SW480 (cell line): ENCODE results near the gene UGT1A10.

Source experiments
- DNase-seq: peaks from one replicate; pipeline ENCODE4 v3.0.0-alpha.2; 2016; ENCODE audit warnings: low spot score

The UGT1A10 gene

DNA sequence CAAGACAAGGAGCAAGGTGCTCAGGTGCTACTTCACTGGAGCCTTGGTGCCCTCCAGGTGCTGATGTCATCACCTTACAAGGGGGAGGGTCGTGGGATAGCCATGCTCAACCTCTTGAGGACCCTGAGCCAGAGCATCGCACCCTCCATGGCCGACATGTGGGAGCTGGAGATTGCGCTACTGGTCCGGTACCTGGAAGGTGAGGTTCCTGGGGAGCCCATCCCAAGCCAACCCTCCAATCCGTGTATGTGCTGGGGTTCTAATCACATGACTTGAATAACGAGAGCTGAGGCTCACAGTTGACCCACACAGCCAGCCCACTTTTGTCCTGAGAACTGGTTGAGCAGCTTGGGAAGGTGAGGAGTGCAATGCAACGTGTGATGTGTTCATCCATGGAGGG is 167.7 kb downstream of the UGT1A10 start:
- DNase-seq, result no peak

GRCh38 chr2:233807215-233807865 is 171.1 kb downstream of the UGT1A10 start:
- DNase-seq, result no peak

- no peak for DNase-seq
Measured at GRCh38 chr2:233807966-233808935, 172.0 kb downstream of the UGT1A10 start.

GRCh38 chr2:233810385-233810784 is 174.1 kb downstream of the UGT1A10 start:
- no peak for DNase-seq

- no peak for DNase-seq
Measured at GRCh38 chr2:233811087-233811486, 174.8 kb downstream of the UGT1A10 start.

GRCh38 chr2:233811732-233812131 is 175.5 kb downstream of the UGT1A10 start:
- no peak for DNase-seq

DNA sequence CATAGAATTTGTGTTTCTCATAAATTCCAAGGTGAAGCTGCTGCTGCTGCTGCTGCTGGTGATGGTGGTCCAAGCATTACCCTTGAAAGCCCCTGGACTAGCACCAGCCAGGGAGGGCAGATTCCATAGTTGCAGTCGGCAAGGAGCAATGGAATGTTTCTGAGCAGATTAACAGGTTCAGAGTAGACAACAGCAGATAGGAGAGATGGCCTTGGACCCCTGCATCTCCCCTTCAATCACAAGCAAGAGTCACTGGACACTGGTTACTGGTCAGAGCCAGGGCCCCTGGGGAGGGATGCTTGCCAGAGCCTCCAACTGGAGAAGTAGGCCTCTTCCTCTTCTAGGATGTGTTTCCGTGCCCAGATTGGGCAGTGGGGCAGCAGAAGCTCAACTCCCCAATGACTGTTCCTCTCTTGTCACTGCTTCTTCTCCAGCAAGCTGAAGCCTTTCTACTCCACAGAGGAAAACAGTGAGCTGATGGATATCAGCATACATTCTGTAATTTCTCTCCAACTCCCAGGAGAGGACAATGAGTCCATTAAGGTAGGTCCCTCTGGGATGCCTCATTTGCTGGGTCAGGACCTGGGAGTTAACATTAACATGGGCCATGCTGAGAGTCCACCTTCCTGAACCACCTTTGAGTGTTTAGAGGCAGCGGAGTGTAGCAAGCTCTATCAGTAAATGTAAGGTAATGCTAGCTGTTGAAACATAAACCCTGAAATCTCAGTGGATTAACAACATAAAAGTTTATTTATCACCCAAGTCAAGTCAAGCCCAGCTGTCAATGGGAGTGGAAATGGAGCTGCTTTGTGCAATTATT is 177.2 kb downstream of the UGT1A10 start:
- no peak for DNase-seq

GRCh38 chr2:233814056-233814835 is 178.0 kb downstream of the UGT1A10 start:
- peak; percentile 20 for DNase-seq

DNA sequence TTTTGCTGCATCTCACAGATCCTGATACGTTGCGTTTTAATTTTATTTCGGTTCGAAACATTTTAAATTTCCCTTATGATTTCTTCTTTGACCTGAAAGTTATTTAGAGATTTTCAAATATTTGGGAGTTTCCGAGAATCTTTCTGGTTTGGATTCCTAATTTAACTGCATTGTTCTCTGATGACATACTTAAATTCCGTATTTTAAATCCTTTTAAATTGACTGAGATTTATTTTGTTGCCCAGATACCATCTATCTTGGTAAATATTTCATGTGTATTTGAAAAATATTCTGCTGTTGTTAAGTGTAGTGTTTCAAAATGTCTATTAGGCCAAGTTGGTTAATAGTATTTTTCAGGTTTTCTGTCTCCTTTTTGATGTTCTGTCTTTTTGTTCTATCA is 179.6 kb downstream of the UGT1A10 start:
- no peak for DNase-seq

- no peak for DNase-seq
Measured at GRCh38 chr2:233816334-233816733, 180.1 kb downstream of the UGT1A10 start.

DNA sequence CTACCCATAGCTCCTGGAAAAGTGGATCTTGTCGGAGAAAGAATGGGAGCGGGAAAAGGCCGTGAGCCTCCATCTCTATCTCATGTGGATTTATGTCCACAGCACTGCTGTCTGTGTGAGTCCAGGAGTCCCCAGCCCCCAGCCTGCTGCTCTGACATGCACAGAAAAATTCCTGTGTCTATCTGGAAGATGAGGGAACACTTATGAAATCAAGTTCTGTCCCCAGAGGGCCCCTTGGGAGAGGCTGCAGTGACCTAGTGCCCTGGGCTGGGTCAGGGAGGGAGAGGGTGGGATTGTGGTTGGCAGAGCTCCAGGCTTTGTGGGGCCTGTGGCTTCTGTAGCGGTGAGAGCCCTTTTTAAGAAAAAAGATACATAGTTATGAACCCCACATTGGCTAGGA is 180.5 kb downstream of the UGT1A10 start:
- DNase-seq, result no peak

DNA sequence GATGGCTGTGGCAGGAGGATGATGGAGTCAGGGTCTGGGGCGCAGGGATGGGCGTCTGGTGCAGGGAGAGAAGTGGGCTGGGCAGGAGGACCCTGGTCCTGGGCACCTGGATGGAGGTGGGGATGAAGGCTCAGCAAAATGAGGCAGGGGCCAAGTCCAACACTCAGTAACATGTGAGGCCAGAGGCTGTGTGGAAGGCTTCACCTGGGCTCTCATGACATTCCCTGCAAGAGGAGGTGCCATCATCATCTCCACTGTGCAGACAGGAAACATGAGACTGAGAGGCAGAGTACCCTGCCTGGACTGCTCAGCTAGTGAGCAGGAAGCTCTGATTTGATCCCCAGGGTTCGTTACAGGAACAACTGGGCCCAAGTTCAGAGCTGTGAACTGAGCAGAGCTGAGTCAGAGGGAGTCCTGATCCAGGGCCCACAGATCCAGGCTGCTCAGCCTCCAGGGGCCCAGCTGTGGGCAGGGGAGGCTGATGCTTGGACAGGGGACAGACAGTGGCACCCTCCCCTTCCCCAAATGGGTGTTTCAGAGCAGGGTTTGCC is 181.2 kb downstream of the UGT1A10 start:
- DNase-seq, result no peak

DNA sequence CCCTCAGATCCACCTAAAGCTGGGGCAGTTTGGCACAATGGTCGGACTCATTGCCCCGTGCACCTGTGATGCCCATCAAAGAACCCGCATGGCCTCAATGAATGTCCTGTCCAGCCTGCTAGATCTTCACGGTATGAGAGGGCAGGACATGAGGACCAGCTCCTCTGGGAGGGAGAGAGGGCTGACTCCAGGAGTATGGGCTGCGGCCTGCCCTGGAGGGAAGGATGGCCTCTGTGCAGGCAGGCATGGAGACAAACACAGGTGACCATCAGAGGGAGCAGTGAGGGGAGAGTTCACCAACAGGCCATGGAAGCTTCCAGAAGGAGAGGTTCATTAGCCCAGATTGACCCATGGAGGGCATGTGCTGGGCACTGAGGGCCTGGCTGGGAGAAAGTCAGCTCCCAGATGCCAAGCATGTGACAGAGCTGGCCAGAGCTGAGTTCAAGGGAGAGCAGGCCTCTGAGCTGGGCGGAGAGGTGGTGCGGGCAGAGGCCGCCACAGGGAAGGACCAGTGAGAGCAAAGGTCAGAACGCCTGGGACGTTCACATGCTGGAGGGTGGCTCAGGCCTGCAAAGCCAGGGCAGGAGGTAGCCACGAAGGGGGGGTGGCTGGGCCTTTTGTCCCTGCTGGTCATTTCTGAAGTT is 181.9 kb downstream of the UGT1A10 start:
- DNase-seq, result no peak

DNA sequence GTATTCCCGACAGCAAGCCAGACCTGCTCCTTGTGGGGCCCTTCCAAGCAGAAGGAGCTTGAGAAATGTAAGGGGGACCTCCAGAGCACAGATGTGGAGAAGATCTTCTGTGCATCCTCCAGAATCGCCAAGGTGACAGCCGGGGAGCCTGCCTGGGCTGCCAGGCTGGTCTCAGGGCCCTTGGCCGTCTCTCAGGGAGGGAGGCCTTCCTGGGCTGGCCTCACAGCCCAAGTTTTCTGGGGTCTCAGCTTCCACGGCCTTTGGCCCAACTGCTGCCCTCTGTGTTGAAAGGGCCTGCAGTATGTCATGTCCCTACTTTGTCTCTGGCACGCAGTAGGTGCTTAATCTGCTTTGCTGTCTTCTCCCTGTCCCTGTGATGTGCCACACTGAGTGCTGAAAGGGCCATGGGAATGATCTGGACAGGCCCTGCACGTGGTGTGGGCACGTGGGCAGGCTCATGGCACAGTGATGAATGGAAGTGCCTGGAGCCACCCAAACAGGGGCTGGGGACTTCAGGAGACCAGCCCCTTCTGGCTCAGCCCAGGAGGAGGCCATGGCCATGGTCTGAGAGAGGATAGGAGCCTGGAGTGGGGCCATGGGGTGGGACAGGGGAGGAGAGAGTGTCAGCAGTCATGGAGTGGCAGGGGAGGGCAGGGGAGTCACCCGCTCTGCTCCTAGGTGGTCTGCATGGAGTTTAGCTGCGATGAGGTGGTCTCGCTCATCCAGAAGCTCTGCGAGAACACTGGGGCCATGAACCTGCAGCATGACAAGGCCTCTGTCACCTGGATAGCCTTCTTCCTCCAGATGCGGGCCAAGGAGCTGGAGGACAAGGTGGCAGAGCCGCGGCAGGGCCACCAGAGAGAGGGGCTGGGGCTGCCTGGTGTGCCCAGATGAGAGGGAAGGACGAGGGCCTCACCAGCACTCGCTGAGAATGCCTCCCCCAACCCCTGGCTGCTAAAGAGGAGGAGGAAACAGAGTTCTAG is 182.7 kb downstream of the UGT1A10 start:
- DNase-seq, result no peak

DNA sequence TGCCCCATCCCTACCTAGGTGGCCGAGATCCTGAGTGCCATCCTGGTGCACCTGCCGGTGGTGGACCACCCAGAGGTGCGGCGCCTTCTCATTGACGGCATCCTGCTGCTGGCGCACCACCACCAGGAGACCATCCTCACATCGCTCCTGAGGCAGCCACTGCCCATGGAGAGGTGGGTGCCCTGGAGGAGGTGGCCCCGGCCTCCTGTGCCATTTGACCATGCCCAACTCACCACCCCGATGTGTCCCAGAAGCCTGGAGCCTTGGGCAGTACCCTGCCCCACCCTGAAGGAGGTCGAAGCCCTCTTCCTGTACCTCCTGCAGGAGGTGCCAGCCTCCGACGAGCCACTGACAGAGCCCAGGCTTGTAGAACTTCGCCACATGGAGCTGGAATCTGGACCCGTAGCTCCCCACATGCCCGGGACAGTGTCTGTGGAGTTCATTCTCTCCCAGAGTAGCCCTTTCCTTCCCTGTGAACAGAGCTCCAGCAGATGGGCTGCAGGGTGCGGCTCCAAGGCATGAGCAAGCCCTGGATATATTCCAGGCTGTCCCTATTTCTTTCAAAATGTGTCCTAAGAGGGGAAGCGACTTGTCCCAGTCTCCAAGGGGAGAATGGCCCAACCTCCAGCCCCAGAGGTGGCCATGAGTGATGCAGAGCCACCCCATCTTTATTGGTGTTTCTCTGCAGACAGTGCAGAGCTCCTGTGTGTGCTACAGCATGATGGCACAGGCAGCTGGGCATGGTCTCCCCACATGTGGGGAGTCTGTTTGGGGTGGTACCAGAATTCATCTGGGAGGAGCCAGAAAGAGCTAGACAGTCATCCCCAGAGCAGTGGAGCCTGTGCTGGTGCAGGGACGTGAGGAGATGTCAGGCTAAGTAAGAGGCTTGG is 183.9 kb downstream of the UGT1A10 start:
- no peak for DNase-seq

DNA sequence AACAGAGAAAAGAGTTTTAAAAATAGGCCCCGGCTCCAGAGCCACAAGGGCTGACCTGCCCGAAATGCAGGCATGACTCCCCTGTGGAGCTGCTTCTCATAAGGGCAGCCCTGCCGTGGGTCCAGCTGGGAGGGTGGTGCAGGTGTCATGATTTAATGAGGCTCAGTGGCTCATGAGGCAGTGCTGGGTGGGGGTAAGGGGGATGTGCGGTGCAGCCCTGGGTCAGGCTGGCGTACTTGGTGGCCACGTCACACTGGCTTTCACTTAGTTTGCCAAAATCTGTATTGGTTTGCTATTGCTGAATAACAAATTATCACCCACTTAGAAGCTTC is 184.5 kb downstream of the UGT1A10 start:
- no peak for DNase-seq

GRCh38 chr2:233821196-233821595 is 184.9 kb downstream of the UGT1A10 start:
- DNase-seq, result no peak

DNA sequence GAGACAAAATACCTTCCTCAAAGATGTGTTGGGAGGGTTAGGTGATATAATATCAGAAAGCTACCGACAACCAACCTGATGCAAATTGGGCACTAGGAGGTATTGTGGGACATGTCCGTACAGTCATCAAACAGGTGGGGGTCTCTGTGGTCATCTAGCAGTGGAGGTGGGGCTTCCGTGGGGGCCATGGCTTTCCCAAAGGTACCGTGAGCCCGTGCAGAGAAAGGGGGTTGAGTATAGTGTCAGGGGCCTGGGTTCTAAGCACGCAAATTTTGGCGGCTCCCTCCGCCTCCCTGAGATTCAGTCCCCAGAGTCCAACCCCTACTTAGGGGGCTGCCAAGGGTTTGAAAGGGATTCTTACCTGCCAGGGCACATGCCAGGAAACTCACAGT is 185.5 kb downstream of the UGT1A10 start:
- DNase-seq, result no peak
